Activated CD4-positive, alpha-beta memory T cell treated with anti-CD3 and anti-CD28 coated beads, Interleukin-2, amount 10 ng/mL, durations not matched to agents 7 days and 5 days (primary cell): ENCODE measurements around the gene DNLZ. TPM values are rescaled to one million over a fixed set of nuclear protein-coding genes. Genes with fewer than 3 reads are reported as not detected.
A peak's percentile ranks its signal among the peaks of the same experiment; 100 is the strongest.

Experiments used
- CTCF ChIA-PET: fragments of 350-600 bp; sonication (Branson Sonifier 250); formaldehyde crosslinking; loops from one replicate; lab custom pipeline; 2021; ENCODE audit warnings: antibody characterized with exemption, inconsistent platforms; lab: Charles Lee
- POLR2A ChIA-PET: fragments of 350-600 bp; sonication (Branson Sonifier 250); formaldehyde crosslinking; loops from one replicate; lab custom pipeline; 2021; ENCODE audit warnings: antibody characterized with exemption; lab: Charles Lee
- DNase-seq: peaks from one replicate; pipeline ENCODE4 v3.0.0-alpha.2; 2020
- H3K27ac Mint-ChIP-seq: one replicate; pipeline ENCODE4 v1.8.0; 2021; ENCODE audit warnings: mild to moderate bottlenecking, mixed read lengths
- H3K27me3 Mint-ChIP-seq: one replicate; pipeline ENCODE4 v1.8.0; 2021; ENCODE audit warnings: mixed read lengths
- H3K36me3 Mint-ChIP-seq: one replicate; pipeline ENCODE4 v1.8.0; 2021; ENCODE audit warnings: low read depth, mixed read lengths
- H3K4me1 Mint-ChIP-seq: one replicate; pipeline ENCODE4 v1.8.0; 2021; ENCODE audit warnings: mixed read lengths
- H3K4me3 Mint-ChIP-seq: one replicate; pipeline ENCODE4 v1.8.0; 2021; ENCODE audit warnings: mild to moderate bottlenecking, mixed read lengths
- H3K9me3 Mint-ChIP-seq: one replicate; pipeline ENCODE4 v1.8.0; 2021; ENCODE audit warnings: mixed read lengths
- total RNA-seq, 2 experiments: library from RNA; stranded (reverse); gene quantifications; one replicate each; pipeline ENCODE4 v1.2.3, GENCODE V29; 2021

DNLZ gene
- total RNA-seq, 2 experiments from 2014 or later: 11.5 TPM

GRCh38 chr9:136342181-136343120, 21.1 kb downstream of the DNLZ start:
- ChIA-PET POLR2A (no interaction called here), CTCF (no interaction called here)
- Mint-ChIP-seq H3K27ac (no peak overlapping the region), H3K36me3 (no peaks in the 10 kb centered on the region), H3K4me1 (no peaks in the 10 kb centered on the region), H3K4me3 (no peak overlapping the region), H3K9me3 (no peaks in the 10 kb centered on the region), H3K27me3 (no peaks in the 10 kb centered on the region)
- peak; percentile 65 for DNase-seq

GRCh38 chr9:136341769-136342168, 21.8 kb downstream of the DNLZ start:
- ChIA-PET POLR2A (no interaction called here), CTCF (interaction anchor here (0.6 kb wide), 1 partner anchor 75 kb away, joined by 4 read pairs; no protein-coding TSS in a partner anchor)
- no peaks in the 10 kb centered on the region for H3K9me3 Mint-ChIP-seq

GRCh38 chr9:136341042-136341655, 22.4 kb downstream of the DNLZ start:
- Mint-ChIP-seq H3K27ac (no peak overlapping the region), H3K4me3 (no peak overlapping the region), H3K36me3 (no peaks in the 10 kb centered on the region), H3K9me3 (no peaks in the 10 kb centered on the region), H3K4me1 (no peaks in the 10 kb centered on the region), H3K27me3 (no peaks in the 10 kb centered on the region)
- POLR2A ChIA-PET: no interaction called here
- DNase-seq: no peak
- CTCF ChIA-PET: interaction anchor here (0.6 kb wide), 1 partner anchor 76 kb away, joined by 4 read pairs; no protein-coding TSS in a partner anchor

More at GRCh38 chr9:136341769-136342168, 21.8 kb downstream of the DNLZ start:
- Mint-ChIP-seq H3K4me3 (no peak overlapping the region), H3K27me3 (no peaks in the 10 kb centered on the region), H3K4me1 (no peaks in the 10 kb centered on the region), H3K36me3 (no peaks in the 10 kb centered on the region), H3K27ac (no peak overlapping the region)
- DNase-seq: no peak

- H3K27ac Mint-ChIP-seq: no peak overlapping the region
- no peak for DNase-seq
- ChIA-PET POLR2A (no interaction called here), CTCF (no interaction called here)
- H3K4me3 Mint-ChIP-seq: no peak overlapping the region
- no peaks in the 10 kb centered on the region for H3K9me3 Mint-ChIP-seq
- no peaks in the 10 kb centered on the region for H3K4me1 Mint-ChIP-seq
- no peaks in the 10 kb centered on the region for H3K27me3 Mint-ChIP-seq
- no peaks in the 10 kb centered on the region for H3K36me3 Mint-ChIP-seq
These were observed 23.0 kb downstream of the DNLZ start for GRCh38 chr9:136340356-136341041.

- no peak overlapping the region for H3K4me3 Mint-ChIP-seq
- no peak overlapping the region for H3K27ac Mint-ChIP-seq
- H3K9me3 Mint-ChIP-seq: no peaks in the 10 kb centered on the region
- H3K27me3 Mint-ChIP-seq: no peaks in the 10 kb centered on the region
- ChIA-PET POLR2A (no interaction called here), CTCF (no interaction called here)
- no peaks in the 10 kb centered on the region for H3K4me1 Mint-ChIP-seq
- no peak for DNase-seq
- H3K36me3 Mint-ChIP-seq: no peaks in the 10 kb centered on the region
These were observed 23.6 kb downstream of the DNLZ start for GRCh38 chr9:136339958-136340310.

- Mint-ChIP-seq H3K4me1 (no peaks in the 10 kb centered on the region), H3K4me3 (no peak overlapping the region), H3K36me3 (no peaks in the 10 kb centered on the region), H3K9me3 (no peaks in the 10 kb centered on the region), H3K27me3 (no peaks in the 10 kb centered on the region), H3K27ac (no peak overlapping the region)
- ChIA-PET CTCF (no interaction called here), POLR2A (no interaction called here)
- peak; percentile 42 for DNase-seq
These were observed 24.2 kb downstream of the DNLZ start for GRCh38 chr9:136339173-136339957.

- Mint-ChIP-seq H3K27me3 (no peaks in the 10 kb centered on the region), H3K9me3 (no peaks in the 10 kb centered on the region), H3K27ac (no peak overlapping the region), H3K36me3 (no peaks in the 10 kb centered on the region), H3K4me1 (no peaks in the 10 kb centered on the region), H3K4me3 (no peak overlapping the region)
- DNase-seq: no peak
- CTCF ChIA-PET: no interaction called here
- POLR2A ChIA-PET: no interaction called here
These were observed 25.0 kb downstream of the DNLZ start for GRCh38 chr9:136338511-136338910.

- Mint-ChIP-seq H3K4me1 (no peaks in the 10 kb centered on the region), H3K36me3 (no peaks in the 10 kb centered on the region), H3K27ac (no peak overlapping the region), H3K27me3 (no peaks in the 10 kb centered on the region), H3K4me3 (no peak overlapping the region), H3K9me3 (no peaks in the 10 kb centered on the region)
- CTCF ChIA-PET: no interaction called here
- no peak for DNase-seq
- POLR2A ChIA-PET: no interaction called here
These were observed 25.8 kb downstream of the DNLZ start for GRCh38 chr9:136337416-136338395.

- Mint-ChIP-seq H3K9me3 (no peaks in the 10 kb centered on the region), H3K27ac (no peak overlapping the region), H3K4me1 (peaks cover 2% of the 10 kb centered on the region), H3K4me3 (no peak overlapping the region), H3K36me3 (no peaks in the 10 kb centered on the region), H3K27me3 (no peaks in the 10 kb centered on the region)
- ChIA-PET CTCF (no interaction called here), POLR2A (no interaction called here)
- DNase-seq: no peak
These were observed 26.7 kb downstream of the DNLZ start for GRCh38 chr9:136336881-136337280.

- H3K27ac Mint-ChIP-seq: no peak overlapping the region
- no peak for DNase-seq
- CTCF ChIA-PET: no interaction called here
- no peaks in the 10 kb centered on the region for H3K27me3 Mint-ChIP-seq
- no peaks in the 10 kb centered on the region for H3K36me3 Mint-ChIP-seq
- POLR2A ChIA-PET: no interaction called here
- H3K4me1 Mint-ChIP-seq: peaks cover 2% of the 10 kb centered on the region
- no peaks in the 10 kb centered on the region for H3K9me3 Mint-ChIP-seq
- no peak overlapping the region for H3K4me3 Mint-ChIP-seq
These were observed 27.2 kb downstream of the DNLZ start for GRCh38 chr9:136336156-136336870.

GRCh38 chr9:136335296-136336155, 28.0 kb downstream of the DNLZ start:
- ChIA-PET CTCF (no interaction called here), POLR2A (no interaction called here)
- H3K9me3 Mint-ChIP-seq: no peaks in the 10 kb centered on the region
- H3K36me3 Mint-ChIP-seq: no peaks in the 10 kb centered on the region
- peaks cover 2% of the 10 kb centered on the region for H3K4me1 Mint-ChIP-seq
- DNase-seq: no peak
- H3K4me3 Mint-ChIP-seq: no peak overlapping the region
- no peaks in the 10 kb centered on the region for H3K27me3 Mint-ChIP-seq
- H3K27ac Mint-ChIP-seq: no peak overlapping the region
